Keratinocyte (primary cell): ENCODE results near the gene DHX34. TPM values are rescaled to one million over a fixed set of nuclear protein-coding genes. Genes with fewer than 3 reads are reported as not detected.

Experiments used
- DNase-seq: peaks from one replicate; pipeline ENCODE4 v3.0.0-alpha.2; 2011; ENCODE audit warnings: low read depth, missing footprints, low spot score
- FAIRE-seq: peaks from 2 replicates; lab custom pipeline; 2011; peaks lifted over from hg19 to GRCh38; lab: Jason Lieb, UNC
- H2AFZ ChIP-seq: 2 replicates; pipeline ENCODE4 v1.6.0; 2012; ENCODE audit warnings: low read length, control low read depth, inconsistent platforms; ENCODE audit not compliant: control insufficient read depth
- H3K27ac ChIP-seq: 2 replicates; pipeline ENCODE4 v1.5.1; 2011; ENCODE audit warnings: low read length; ENCODE audit not compliant: control insufficient read depth, insufficient read depth
- H3K27me3 ChIP-seq: 3 replicates; pipeline ENCODE4 v1.6.0; 2011; ENCODE audit warnings: low read length; ENCODE audit not compliant: control insufficient read depth, insufficient read depth; ENCODE audit errors: extremely low read depth
- H3K36me3 ChIP-seq, 2 experiments: 2 replicates in 1 of 2; 3 replicates in 1 of 2; pipeline ENCODE4 v1.5.1; 2011; ENCODE audit warnings: low read length in 2 of 2, mild to moderate bottlenecking in 1 of 2; ENCODE audit not compliant: control insufficient read depth in 2 of 2, insufficient read depth in 2 of 2; ENCODE audit errors: extremely low read depth in 1 of 2
- H3K4me1 ChIP-seq: 3 replicates; pipeline ENCODE4 v1.5.1; 2011; ENCODE audit warnings: low read length; ENCODE audit not compliant: control insufficient read depth, insufficient read depth; ENCODE audit errors: extremely low read depth
- H3K4me2 ChIP-seq: 3 replicates; pipeline ENCODE4 v1.6.0; 2011; ENCODE audit warnings: low read depth, low read length; ENCODE audit not compliant: control insufficient read depth, insufficient read depth; ENCODE audit errors: extremely low read depth
- H3K4me3 ChIP-seq, 3 experiments: fragments of 200-600 bp in 1 of 3; sonication (generic) in 1 of 3; 2 replicates in 2 of 3; 3 replicates in 1 of 3; pipeline ENCODE4 v1.5.1; 2011 to 2016; ENCODE audit warnings: low read length in 3 of 3, mild to moderate bottlenecking in 3 of 3, control low read depth in 2 of 3, inconsistent platforms in 1 of 3, low read depth in 1 of 3, mixed read lengths in 1 of 3, mixed run types in 1 of 3, moderate library complexity in 1 of 3; ENCODE audit not compliant: control insufficient read depth in 2 of 3, insufficient read depth in 2 of 3; ENCODE audit errors: extremely low read depth in 1 of 3
- H3K79me2 ChIP-seq: 2 replicates; pipeline ENCODE4 v1.6.0; 2012; ENCODE audit warnings: low read length; ENCODE audit not compliant: control insufficient read depth, insufficient read depth
- H3K9ac ChIP-seq: 3 replicates; pipeline ENCODE4 v1.6.0; 2011; ENCODE audit warnings: low read length; ENCODE audit not compliant: control insufficient read depth, insufficient read depth; ENCODE audit errors: extremely low read depth
- H3K9me1 ChIP-seq: 3 replicates; pipeline ENCODE4 v1.6.0; 2011; ENCODE audit warnings: low read length; ENCODE audit not compliant: control insufficient read depth, insufficient read depth; ENCODE audit errors: extremely low read depth
- H3K9me3 ChIP-seq: 2 replicates; pipeline ENCODE4 v1.5.1; 2012; ENCODE audit warnings: low read depth, low read length; ENCODE audit not compliant: control insufficient read depth
- H4K20me1 ChIP-seq: 3 replicates; pipeline ENCODE4 v1.6.0; 2011; ENCODE audit warnings: low read length; ENCODE audit not compliant: control insufficient read depth, insufficient read depth; ENCODE audit errors: extremely low read depth
- CTCF ChIP-seq, 3 experiments: IDR thresholded peaks in 1 of 3; conservative IDR thresholded peaks in 1 of 3; optimal IDR thresholded peaks in 1 of 3; 2 replicates in 2 of 3; 3 replicates in 1 of 3; pipeline versions ENCODE3 to v1.5.1; 2011; ENCODE audit warnings: low read length in 3 of 3, mild to moderate bottlenecking in 3 of 3, moderate library complexity in 2 of 3, control low read depth in 1 of 3, inconsistent platforms in 1 of 3; ENCODE audit not compliant: insufficient read depth in 2 of 3; ENCODE audit errors: extremely low read depth in 1 of 3
- EZH2 ChIP-seq: IDR thresholded peaks from one replicate; pipeline ENCODE4 v1.6.1; 2012; ENCODE audit warnings: inconsistent platforms, mild to moderate bottlenecking, low read length, moderate library complexity
- dilution Hi-C: fragments of 300-500 bp; cut with MboI; formaldehyde crosslinking; loops from one replicate; pipeline ENCODE4 v1.7.0; 2020; ENCODE audit warnings: low sequenced_read_pairs; ENCODE audit not compliant: extremely low pct_ligation_motif_present
- polyA plus RNA-seq, 5 experiments: library from polyadenylated mRNA; depleted of rRNA in 3 of 5; stranded (reverse) in 3 of 5; stranded (forward) in 1 of 5; unstranded in 1 of 5; fragments of >200 nt; gene quantifications; 1 replicate in 1 of 5; 2 replicates in 3 of 5; 3 replicates in 1 of 5; pipeline versions ENCODE4 v1.2.1 to v1.2.3, GENCODE V29; 2011 to 2012; ENCODE audit warnings: missing spikeins in 2 of 5, low read depth in 1 of 5, low replicate concordance in 1 of 5

Gene DHX34
- polyA plus RNA-seq, 1 donor (not counting 4 experiments of a cell fraction or from before 2014, with no cell fraction given) = 6.4 TPM

- DNase-seq (no peak), FAIRE-seq (no peak)
- TF ChIP-seq EZH2 (no peak), CTCF (optimal IDR thresholded peaks at IDR 0.05 in 1 of 3, IDR thresholded peaks at IDR 0.05 in 1 of 3, conservative IDR thresholded peaks at IDR 0.05 in 1 of 3; ENCODE audit: extremely low read depth in 1 of 3, insufficient read depth in 2 of 3, low read length in 3 of 3) (no peak)
- no peaks in the 10 kb centered on the region for H3K79me2 ChIP-seq
- H3K36me3 ChIP-seq = no peaks in the 10 kb centered on the region
- no peaks in the 10 kb centered on the region for H4K20me1 ChIP-seq
- dilution Hi-C loops = no loop called here
- H3K27ac ChIP-seq = no peak overlapping the region
- no peaks in the 10 kb centered on the region for H3K9me1 ChIP-seq
- H3K9me3 ChIP-seq = no peaks in the 10 kb centered on the region
- H2AFZ ChIP-seq = no peak overlapping the region
- no peak overlapping the region for H3K4me2 ChIP-seq
- H3K4me3 ChIP-seq = no peak overlapping the region
- H3K4me1 ChIP-seq = no peaks in the 10 kb centered on the region
- no peak overlapping the region for H3K9ac ChIP-seq
- H3K27me3 ChIP-seq = no peaks in the 10 kb centered on the region
These were observed 40.0 kb downstream of the DHX34 start for GRCh38 chr19:47389150-47389556.

GRCh38 chr19:47390533-47391488 is 41.7 kb downstream of the DHX34 start:
- no peaks in the 10 kb centered on the region for H3K36me3 ChIP-seq
- H3K4me3 ChIP-seq = no peak overlapping the region
- H3K79me2 ChIP-seq = no peaks in the 10 kb centered on the region
- no peaks in the 10 kb centered on the region for H3K4me1 ChIP-seq
- no peak overlapping the region for H2AFZ ChIP-seq
- no peak overlapping the region for H3K27ac ChIP-seq
- H3K9me3 ChIP-seq = no peaks in the 10 kb centered on the region
- no peak for TF ChIP-seq CTCF (optimal IDR thresholded peaks at IDR 0.05 in 1 of 3, IDR thresholded peaks at IDR 0.05 in 1 of 3, conservative IDR thresholded peaks at IDR 0.05 in 1 of 3; ENCODE audit: extremely low read depth in 1 of 3, insufficient read depth in 2 of 3, low read length in 3 of 3)
- no peak for TF ChIP-seq EZH2
- FAIRE-seq (no peak), DNase-seq (no peak)
- no peaks in the 10 kb centered on the region for H3K27me3 ChIP-seq
- H3K9ac ChIP-seq = no peak overlapping the region
- dilution Hi-C loops = no loop called here
- no peaks in the 10 kb centered on the region for H4K20me1 ChIP-seq
- no peak overlapping the region for H3K4me2 ChIP-seq
- H3K9me1 ChIP-seq = no peaks in the 10 kb centered on the region
